C4-2B (cell line): ENCODE results near the gene NLRC3.

Experiments used
- CTCF ChIP-seq: fragments of 450-650 bp; conservative IDR thresholded peaks from 2 replicates; pipeline ENCODE4 v1.5.1; 2017; ENCODE audit warnings: mild to moderate bottlenecking
- ZFX ChIP-seq: fragments of 450-650 bp; IDR thresholded peaks from 2 replicates; pipeline ENCODE4 v1.6.1; 2017

DNA sequence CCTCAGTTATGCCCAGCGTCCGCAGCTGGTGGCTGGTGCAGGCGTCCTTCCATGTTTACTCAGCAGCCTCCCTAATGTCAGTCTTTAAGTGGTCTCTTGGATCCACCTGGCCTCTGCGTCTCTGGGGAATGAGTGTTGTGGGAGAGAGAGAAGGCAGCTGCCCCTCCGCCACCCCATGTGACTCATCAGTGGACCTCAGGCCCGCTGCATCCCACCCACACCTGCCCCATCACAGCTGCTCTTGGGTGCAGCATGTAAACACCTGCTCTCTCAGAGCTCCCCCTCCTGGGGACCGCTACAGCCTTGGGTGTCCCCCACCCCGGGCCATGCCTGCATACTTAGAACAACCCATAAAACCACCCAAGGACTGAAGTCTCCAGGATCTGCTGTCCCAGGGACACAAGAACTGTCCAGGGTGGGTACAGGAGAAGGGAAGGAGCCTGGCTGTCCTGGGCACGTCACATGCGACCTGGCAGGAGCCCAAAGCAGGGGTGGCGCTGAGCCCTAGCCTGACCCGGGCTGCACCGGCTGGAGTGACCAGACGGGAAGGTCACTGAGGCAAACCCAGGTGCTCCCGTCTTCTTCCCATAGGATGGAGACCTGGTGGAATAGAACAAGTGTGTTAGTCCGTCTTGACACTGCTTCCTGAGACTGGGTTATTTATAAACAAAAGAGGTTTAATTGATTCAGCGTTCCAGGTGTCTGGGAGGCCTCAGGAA is 86.1 kb downstream of the NLRC3 start:
- TF ChIP-seq CTCF (no peak), ZFX (no peak)
